Natural killer cell (primary cell): ENCODE results near the gene ANKDD1A. TPM values are rescaled to one million over a fixed set of nuclear protein-coding genes. Genes with fewer than 3 reads are reported as not detected.

Experiments used
- ATAC-seq, 3 donors: fragments of 150-1000 bp in 2 of 3; fragments of 200-7000 bp in 1 of 3; cut with Tn5 transposase; 1 replicate in 1 of 3; 2 replicates in 2 of 3; pipeline ENCODE4 v1.10.0; 2021; ENCODE audit warnings: mild to moderate bottlenecking in 2 of 3, moderate library complexity in 2 of 3
- DNase-seq, 2 donors: peaks; one replicate each; pipeline versions ENCODE4 v3.0.0 to v3.0.0-alpha.2; 2013 to 2021; ENCODE audit warnings: mixed read lengths in 1 of 2
- H3K27ac ChIP-seq: one replicate; pipeline ENCODE4 v1.5.1; 2013; ENCODE audit warnings: mild to moderate bottlenecking, low read length
- H3K27me3 ChIP-seq: one replicate; pipeline ENCODE4 v1.6.1; 2013; ENCODE audit warnings: low read length; ENCODE audit not compliant: control insufficient read depth, insufficient read depth
- H3K36me3 ChIP-seq: one replicate; pipeline ENCODE4 v1.6.1; 2013; ENCODE audit warnings: low read length; ENCODE audit not compliant: control insufficient read depth, insufficient read depth
- H3K4me1 ChIP-seq: one replicate; pipeline ENCODE4 v1.6.1; 2013; ENCODE audit warnings: low read length; ENCODE audit not compliant: control insufficient read depth, insufficient read depth
- H3K4me3 ChIP-seq: one replicate; pipeline ENCODE4 v1.5.1; 2013; ENCODE audit warnings: low read length
- H3K9me3 ChIP-seq: one replicate; pipeline ENCODE4 v1.6.1; 2013; ENCODE audit warnings: low read length; ENCODE audit not compliant: control insufficient read depth, insufficient read depth
- H3K27ac Mint-ChIP-seq, 2 donors: one replicate each; pipeline ENCODE4 v1.8.0; 2022; ENCODE audit warnings: mild to moderate bottlenecking in 2 of 2, mixed read lengths in 2 of 2, moderate library complexity in 1 of 2
- H3K27me3 Mint-ChIP-seq, 2 donors: one replicate each; pipeline ENCODE4 v1.8.0; 2022; ENCODE audit warnings: low read depth in 2 of 2, mixed read lengths in 2 of 2
- H3K36me3 Mint-ChIP-seq: one replicate; pipeline ENCODE4 v1.8.0; 2022; ENCODE audit warnings: mixed read lengths
- H3K4me1 Mint-ChIP-seq, 2 donors: one replicate each; pipeline ENCODE4 v1.8.0; 2022; ENCODE audit warnings: mixed read lengths in 2 of 2
- H3K4me3 Mint-ChIP-seq: one replicate; pipeline ENCODE4 v1.8.0; 2022; ENCODE audit warnings: mild to moderate bottlenecking, moderate library complexity, mixed read lengths
- H3K9me3 Mint-ChIP-seq, 2 donors: one replicate each; pipeline ENCODE4 v1.8.0; 2022; ENCODE audit warnings: mixed read lengths in 2 of 2
- WGBS: methylation state at CpG from one replicate; pipeline ENCODE4 v1.1.7; 2013; ENCODE audit warnings: missing lambda C conversion rate; ENCODE audit not compliant: insufficient coverage; 5-methylcytosine and 5-hydroxymethylcytosine counted together
- intact Hi-C: fragments of 100-400 bp; cut with micrococcal nuclease; formaldehyde crosslinking; loops from one replicate; pipeline ENCODE4 v1.14.2; 2022
- total RNA-seq, 4 donors: library from RNA; stranded (reverse); fragments of 120-200 nt in 1 of 4; gene quantifications; one replicate each; pipeline versions ENCODE4 v1.2.3 to v1.2.4, GENCODE V29; 2013 to 2022
- TF ChIP-seq, protein P1 (sequence below): fragments of 200-600 bp; IDR thresholded peaks from one replicate; pipeline ENCODE4 v1.8.0; 2022; ENCODE audit warnings: antibody characterized with exemption

The ANKDD1A gene
- total RNA-seq, 3 donors from 2014 or later (not counting 1 experiment from before 2014, with no cell fraction given): 13.7 to 16.2 (median 13.9) TPM

DNA sequence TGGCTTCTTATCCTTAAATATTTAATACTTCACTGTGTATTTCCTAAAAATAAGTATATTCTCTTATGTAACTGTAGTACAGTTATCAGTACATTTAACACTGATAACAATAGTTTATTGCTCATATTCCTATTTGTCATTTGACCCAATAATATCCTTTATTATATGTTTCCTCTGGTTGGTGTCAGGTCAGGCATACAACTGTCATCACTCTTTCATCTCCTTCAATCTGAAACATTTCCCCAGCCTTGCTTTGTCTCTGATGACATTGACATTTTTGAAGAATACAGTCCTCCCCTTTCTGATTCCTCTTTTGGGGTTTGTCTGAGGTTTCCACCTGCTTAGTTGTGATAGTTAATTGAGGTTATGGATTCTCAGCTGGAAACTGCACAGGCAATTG is 42.2 kb upstream of the ANKDD1A start:
- Mint-ChIP-seq H3K9me3 (no peaks in the 10 kb centered on the region), H3K4me3 (no peak overlapping the region), H3K27me3 (no peaks in the 10 kb centered on the region), H3K4me1 (peaks cover 23 to 45% of the 10 kb centered on the region in 2 donors), H3K36me3 (no peaks in the 10 kb centered on the region), H3K27ac (peak overlapping the region; percentile 75 to 77)
- peaks cover 31% of the 10 kb centered on the region for H3K36me3 ChIP-seq
- H3K4me1 ChIP-seq: peaks cover 29% of the 10 kb centered on the region
- ATAC-seq (no peak), DNase-seq (no peak)
- H3K27me3 ChIP-seq: no peaks in the 10 kb centered on the region
- H3K9me3 ChIP-seq: no peaks in the 10 kb centered on the region
- TF ChIP-seq, protein P1, sequence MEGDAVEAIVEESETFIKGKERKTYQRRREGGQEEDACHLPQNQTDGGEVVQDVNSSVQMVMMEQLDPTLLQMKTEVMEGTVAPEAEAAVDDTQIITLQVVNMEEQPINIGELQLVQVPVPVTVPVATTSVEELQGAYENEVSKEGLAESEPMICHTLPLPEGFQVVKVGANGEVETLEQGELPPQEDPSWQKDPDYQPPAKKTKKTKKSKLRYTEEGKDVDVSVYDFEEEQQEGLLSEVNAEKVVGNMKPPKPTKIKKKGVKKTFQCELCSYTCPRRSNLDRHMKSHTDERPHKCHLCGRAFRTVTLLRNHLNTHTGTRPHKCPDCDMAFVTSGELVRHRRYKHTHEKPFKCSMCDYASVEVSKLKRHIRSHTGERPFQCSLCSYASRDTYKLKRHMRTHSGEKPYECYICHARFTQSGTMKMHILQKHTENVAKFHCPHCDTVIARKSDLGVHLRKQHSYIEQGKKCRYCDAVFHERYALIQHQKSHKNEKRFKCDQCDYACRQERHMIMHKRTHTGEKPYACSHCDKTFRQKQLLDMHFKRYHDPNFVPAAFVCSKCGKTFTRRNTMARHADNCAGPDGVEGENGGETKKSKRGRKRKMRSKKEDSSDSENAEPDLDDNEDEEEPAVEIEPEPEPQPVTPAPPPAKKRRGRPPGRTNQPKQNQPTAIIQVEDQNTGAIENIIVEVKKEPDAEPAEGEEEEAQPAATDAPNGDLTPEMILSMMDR: no peak
- no peak overlapping the region for H3K27ac ChIP-seq
- intact Hi-C loops: no loop called here
- H3K4me3 ChIP-seq: no peak overlapping the region

DNA sequence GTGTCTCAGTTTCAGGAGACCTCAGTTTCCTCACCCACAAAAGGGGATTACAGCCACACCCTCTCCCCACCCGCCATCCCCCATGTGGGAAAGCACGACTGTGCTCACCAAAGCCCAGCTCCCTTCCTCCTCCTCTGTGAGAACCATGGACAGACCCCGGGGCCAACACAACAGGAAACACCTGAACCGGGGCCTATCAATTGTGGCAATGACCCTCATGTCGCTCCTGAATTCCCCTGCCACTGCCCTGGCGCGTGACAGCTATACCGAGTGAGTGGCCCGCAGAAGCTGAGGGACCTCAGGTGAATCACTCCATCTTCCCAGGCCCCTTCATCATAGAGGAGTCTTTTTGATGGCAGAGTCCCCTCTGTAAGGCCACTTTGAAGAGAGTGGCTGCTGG is 41.3 kb upstream of the ANKDD1A start:
- DNase-seq (no peak), ATAC-seq (peak in 2 of 3 donors; percentile 27 to 31)
- Histone ChIP-seq H3K4me3 (no peak overlapping the region), H3K27ac (peak overlapping the region; percentile 47), H3K4me1 (peaks cover 29% of the 10 kb centered on the region), H3K27me3 (no peaks in the 10 kb centered on the region), H3K9me3 (no peaks in the 10 kb centered on the region), H3K36me3 (peaks cover 22% of the 10 kb centered on the region)
- intact Hi-C loops: no loop called here
- 29% methylated on average over 9 of the region's 9 CpGs for WGBS
- Mint-ChIP-seq H3K4me3 (no peak overlapping the region), H3K4me1 (peaks cover 29 to 51% of the 10 kb centered on the region in 2 donors), H3K36me3 (no peaks in the 10 kb centered on the region), H3K9me3 (no peaks in the 10 kb centered on the region), H3K27ac (peak overlapping the region; percentile 75 to 77), H3K27me3 (no peaks in the 10 kb centered on the region)
- TF ChIP-seq, protein P1: no peak

DNA sequence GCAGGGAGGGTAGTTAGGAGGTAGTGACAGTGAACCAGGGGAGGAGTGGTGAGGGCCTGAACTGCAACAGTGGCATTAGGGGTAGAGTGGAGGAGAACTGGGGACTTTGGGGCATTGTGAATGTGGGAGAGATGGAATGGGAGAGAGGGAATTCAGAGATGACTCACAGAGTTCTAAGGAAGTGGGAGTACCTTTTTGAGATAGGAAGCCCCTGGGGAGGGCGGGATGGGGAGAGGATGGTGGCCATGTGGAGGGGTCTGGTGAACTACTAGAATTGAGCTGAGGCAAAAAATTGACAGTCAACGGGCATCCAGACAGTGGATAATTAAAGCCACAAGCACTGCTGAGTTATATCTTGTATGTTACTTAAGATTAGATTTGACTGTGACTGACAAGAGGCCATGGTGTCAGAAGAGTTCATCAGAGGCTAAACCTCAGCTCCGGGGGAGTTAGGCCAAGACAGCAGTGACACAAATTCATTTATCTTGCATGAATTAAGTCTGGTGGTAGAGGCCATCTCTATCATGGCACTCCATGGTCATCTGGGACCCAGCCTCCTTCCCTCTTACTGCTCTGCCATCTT is 36.0 kb upstream of the ANKDD1A start:
- DNase-seq (no peak), ATAC-seq (no peak)
- Mint-ChIP-seq H3K27ac (peak overlapping the region in 1 of 2 donors; percentile 38), H3K27me3 (no peaks in the 10 kb centered on the region), H3K36me3 (no peaks in the 10 kb centered on the region), H3K4me1 (peaks cover 23 to 46% of the 10 kb centered on the region in 2 donors), H3K9me3 (no peaks in the 10 kb centered on the region), H3K4me3 (no peak overlapping the region)
- TF ChIP-seq, protein P1: no peak
- Histone ChIP-seq H3K4me1 (peaks cover 39% of the 10 kb centered on the region), H3K36me3 (no peaks in the 10 kb centered on the region), H3K27me3 (no peaks in the 10 kb centered on the region), H3K9me3 (no peaks in the 10 kb centered on the region), H3K4me3 (no peak overlapping the region), H3K27ac (no peak overlapping the region)
- 86% methylated on average over 3 of the region's 3 CpGs for WGBS
- intact Hi-C loops: no loop called here

DNA sequence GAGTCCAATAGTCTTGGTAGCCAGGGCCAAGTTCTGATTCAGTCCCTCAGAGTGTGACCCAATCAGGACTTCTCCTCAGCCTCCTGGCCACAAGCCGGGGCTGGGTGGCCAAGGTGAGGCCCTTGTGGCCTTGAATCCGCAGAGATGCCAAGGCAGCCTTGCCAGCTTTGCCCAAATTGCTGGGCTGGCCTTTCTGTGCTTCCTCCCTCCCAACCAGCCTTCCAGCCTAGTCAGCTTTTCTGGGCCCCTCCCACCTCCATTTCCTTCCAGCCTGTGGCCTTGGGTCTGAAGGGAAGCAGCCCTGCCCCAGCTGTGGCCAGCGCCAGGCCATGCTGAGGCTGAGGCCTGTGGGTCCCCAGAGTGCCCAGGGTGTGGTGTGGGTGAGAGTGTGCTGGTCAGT is 34.3 kb upstream of the ANKDD1A start:
- Histone ChIP-seq H3K9me3 (no peaks in the 10 kb centered on the region), H3K27ac (no peak overlapping the region), H3K27me3 (no peaks in the 10 kb centered on the region), H3K36me3 (no peaks in the 10 kb centered on the region), H3K4me3 (no peak overlapping the region), H3K4me1 (peaks cover 48% of the 10 kb centered on the region)
- ATAC-seq (no peak), DNase-seq (no peak)
- Mint-ChIP-seq H3K4me1 (peaks cover 31 to 54% of the 10 kb centered on the region in 2 donors), H3K27ac (peak overlapping the region; percentile 38 to 57), H3K36me3 (no peaks in the 10 kb centered on the region), H3K4me3 (no peak overlapping the region), H3K27me3 (no peaks in the 10 kb centered on the region), H3K9me3 (no peaks in the 10 kb centered on the region)
- WGBS: 36% methylated on average over 3 of the region's 3 CpGs
- TF ChIP-seq, protein P1: no peak
- intact Hi-C loops: no loop called here
